Measurements from ENCODE around the gene ATP8A2.

DNA sequence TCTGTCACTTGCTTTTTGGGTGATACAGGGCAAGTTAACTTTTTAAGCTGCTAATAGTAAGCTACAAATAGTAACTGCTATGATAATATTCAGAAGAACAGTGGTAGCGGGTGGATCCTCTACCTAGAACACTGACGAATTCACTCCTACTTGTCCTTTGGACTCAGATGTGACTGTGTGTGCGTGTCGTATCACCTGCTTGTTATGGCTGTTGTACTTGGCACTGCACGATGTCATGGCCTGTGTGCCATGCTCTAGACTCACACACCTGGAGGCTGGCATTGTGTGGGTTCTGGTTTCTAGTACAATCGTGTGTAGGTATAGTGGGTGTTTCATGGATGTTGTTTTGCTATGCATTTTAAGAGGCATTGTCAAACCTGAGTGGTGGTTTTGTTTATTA lies 130.8 kb downstream of the ATP8A2 start:
- TF ChIP-seq, protein P1, sequence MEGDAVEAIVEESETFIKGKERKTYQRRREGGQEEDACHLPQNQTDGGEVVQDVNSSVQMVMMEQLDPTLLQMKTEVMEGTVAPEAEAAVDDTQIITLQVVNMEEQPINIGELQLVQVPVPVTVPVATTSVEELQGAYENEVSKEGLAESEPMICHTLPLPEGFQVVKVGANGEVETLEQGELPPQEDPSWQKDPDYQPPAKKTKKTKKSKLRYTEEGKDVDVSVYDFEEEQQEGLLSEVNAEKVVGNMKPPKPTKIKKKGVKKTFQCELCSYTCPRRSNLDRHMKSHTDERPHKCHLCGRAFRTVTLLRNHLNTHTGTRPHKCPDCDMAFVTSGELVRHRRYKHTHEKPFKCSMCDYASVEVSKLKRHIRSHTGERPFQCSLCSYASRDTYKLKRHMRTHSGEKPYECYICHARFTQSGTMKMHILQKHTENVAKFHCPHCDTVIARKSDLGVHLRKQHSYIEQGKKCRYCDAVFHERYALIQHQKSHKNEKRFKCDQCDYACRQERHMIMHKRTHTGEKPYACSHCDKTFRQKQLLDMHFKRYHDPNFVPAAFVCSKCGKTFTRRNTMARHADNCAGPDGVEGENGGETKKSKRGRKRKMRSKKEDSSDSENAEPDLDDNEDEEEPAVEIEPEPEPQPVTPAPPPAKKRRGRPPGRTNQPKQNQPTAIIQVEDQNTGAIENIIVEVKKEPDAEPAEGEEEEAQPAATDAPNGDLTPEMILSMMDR (IDR thresholded peaks at IDR 0.05), result no peak
- no peak for TF ChIP-seq ZFX (IDR thresholded peaks at IDR 0.05; ENCODE audit: borderline replicate concordance)

Data from 22Rv1 (cell line).